GM19455 (cell line): ENCODE results near the gene LCMT1.

Experiments
- ATAC-seq: cut with Tn5 transposase; IDR thresholded peaks from one replicate; pipeline ENCODE4 v1.9.1; 2021; ENCODE audit not compliant: unreplicated experiment

LCMT1 gene

DNA sequence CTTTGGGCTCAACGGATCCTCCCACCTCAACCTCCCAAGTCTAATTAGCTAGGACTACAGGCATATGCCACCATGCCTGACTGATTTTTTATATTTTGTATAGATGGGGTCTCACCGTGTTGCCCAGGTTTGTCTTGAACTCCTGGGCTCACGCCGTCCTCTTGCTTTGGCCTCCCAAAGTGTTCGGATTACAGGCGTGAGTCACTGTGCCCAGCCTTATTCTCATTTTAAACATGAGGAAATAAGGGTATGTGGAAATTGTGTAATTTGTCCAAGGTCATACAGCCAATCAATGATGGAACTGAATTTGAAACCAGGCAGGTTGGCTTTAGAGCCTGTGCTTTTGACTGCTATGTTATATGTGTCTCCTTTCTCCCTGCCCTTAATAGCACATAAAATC is 77.8 kb downstream of the LCMT1 start:
- ATAC-seq = no peak

DNA sequence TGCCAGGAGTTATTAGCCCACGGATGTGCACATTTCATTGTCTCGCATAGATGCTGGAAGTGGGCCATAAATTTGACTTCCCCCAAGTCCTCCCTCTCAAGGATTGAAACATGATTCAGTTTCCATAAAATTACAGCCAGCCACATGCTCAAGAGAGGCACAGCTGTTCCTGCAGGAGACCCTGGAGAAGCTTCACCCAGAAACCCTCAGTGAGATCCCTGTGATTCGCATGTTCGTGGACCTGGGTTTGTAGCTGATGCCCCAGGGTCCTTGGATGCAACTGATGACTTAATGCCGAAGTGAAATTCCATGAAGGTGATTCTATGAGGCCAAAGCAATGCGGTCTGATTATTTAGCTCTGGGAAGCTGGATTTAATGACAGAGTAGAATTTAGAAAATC is 80.6 kb downstream of the LCMT1 start:
- no peak for ATAC-seq

- ATAC-seq = no peak
Measured at GRCh38 chr16:25194273-25194878, 82.8 kb downstream of the LCMT1 start.

GRCh38 chr16:25198021-25198420 is 86.5 kb downstream of the LCMT1 start:
- ATAC-seq = no peak

DNA sequence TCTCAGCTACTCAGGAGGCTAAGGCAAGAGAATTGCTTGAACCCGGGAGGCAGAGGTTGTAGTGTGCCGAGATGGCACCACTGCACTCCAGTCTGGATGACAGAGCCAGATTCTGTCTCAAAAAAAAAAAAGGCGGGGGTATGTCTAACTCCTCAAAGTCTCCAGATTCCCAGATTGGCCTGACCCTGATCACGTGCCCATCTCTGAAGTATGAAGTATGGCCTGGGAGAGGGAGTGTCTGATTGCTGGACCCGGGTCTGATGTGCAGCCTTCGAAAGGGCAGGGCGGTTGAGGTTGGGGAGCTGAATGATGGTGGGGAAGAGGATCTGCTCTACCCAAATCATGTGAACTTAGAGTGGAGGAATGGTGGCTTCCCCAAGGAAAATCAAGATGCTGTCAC is 87.9 kb downstream of the LCMT1 start:
- ATAC-seq = no peak

DNA sequence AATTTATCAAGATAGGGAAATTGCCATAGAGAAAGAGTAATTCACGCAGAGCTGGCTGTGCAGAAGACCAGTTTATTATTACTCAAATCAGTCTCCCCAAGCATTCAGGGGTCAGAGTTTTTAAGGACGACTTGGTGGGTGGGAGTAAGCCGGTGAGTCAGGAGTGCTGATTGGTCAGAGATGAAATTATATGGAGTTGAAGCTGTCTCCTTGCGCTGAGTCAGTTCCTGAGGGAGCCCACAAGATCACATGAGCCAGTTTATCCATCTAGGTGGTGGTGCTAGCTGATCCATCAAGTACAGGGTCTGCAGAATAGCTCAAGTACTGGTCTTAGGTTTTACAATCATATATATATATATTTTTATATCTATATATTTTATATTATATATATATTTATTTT is 99.2 kb downstream of the LCMT1 start:
- no peak for ATAC-seq

DNA sequence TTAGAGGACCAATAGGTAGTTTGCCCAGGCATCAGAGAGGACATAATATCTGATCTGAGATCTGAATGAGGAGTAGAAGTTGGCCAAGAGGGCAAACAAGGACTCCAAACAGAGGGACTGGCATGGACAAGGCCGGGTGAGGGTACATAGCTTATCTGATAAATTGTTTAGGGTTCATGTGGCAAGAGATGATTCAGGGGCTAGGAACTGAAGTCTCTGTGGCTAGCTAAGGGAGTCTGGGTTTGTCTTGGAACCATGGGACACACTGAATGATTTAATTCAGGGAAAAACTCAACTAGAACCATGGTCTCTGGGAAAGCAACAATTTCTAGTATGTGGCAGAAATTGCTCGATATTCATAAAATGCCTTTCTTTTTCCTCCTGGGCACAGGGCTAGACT is 101.1 kb downstream of the LCMT1 start:
- ATAC-seq = no peak

- ATAC-seq = no peak
Measured at GRCh38 chr16:25213709-25214397, 102.3 kb downstream of the LCMT1 start.

- ATAC-seq = no peak
Measured at GRCh38 chr16:25217112-25217511, 105.6 kb downstream of the LCMT1 start.

- ATAC-seq = no peak
Measured at GRCh38 chr16:25217921-25218320, 106.4 kb downstream of the LCMT1 start.

GRCh38 chr16:25219070-25219737 is 107.7 kb downstream of the LCMT1 start:
- no peak for ATAC-seq

- no peak for ATAC-seq
Measured at GRCh38 chr16:25222959-25223358, 111.4 kb downstream of the LCMT1 start.

DNA sequence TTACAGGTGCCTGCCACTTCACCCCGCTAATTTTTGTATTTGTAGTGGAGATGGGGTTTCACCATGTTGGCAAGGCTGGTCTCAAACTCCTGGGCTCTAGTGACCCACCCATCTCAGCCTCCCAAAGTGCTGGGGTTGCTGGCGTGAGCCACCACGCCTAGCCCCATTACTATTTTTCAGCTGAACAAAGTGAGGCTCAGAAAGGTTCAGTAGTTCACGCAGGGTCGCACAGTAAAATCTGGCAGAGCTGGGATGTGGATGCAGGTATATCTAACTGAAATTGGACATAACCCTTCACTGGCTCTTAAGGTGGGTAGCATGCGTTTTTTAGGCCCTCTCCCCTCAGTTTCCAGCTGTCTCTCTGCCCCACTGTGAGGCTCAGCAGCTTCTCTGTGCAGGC is 112.4 kb downstream of the LCMT1 start:
- no peak for ATAC-seq

DNA sequence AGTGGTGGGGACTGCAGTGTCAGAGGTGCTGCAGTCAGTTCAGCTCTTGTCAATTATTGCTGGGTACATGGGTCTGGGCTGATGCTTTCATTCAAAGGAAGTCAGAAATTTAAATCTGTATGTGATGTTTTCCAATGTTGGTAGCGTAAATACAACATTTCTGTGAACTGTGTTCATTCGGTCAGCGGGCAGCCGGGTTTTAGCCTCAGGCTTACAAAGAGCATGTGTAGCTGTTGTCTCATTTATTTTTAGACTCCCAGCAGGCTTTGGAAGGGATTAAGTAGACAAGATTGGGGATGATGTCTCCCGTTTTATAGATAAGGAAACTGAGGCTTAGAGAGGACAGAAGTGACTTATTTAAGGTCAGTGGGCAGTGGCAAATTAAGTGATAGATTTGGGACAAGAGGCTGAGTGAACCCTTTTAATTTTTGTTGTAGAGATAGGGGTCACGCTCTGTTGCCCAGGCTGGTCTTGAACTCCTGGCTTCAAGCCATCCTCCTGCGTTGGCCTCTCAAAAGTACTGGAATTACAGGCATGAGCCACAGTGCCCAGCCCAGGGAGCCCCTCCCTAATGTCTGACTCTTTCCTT is 113.3 kb downstream of the LCMT1 start:
- ATAC-seq = no peak
